Ishikawa (cell line): ENCODE measurements around the gene B4GALT6.

Experiments
- CEBPB ChIP-seq: IDR thresholded peaks from 2 replicates; pipeline ENCODE4 v1.6.1; 2012
- CREB1 ChIP-seq: IDR thresholded peaks from 2 replicates; pipeline ENCODE4 v1.6.1; 2012; ENCODE audit warnings: low read depth
- MAX ChIP-seq: IDR thresholded peaks from 2 replicates; pipeline ENCODE4 v1.6.1; 2012
- TAF1 ChIP-seq: IDR thresholded peaks from 2 replicates; pipeline ENCODE4 v1.6.1; 2012; ENCODE audit warnings: low read depth, mild to moderate bottlenecking
- TCF12 ChIP-seq: IDR thresholded peaks from 2 replicates; pipeline ENCODE4 v1.6.1; 2012; ENCODE audit warnings: low read depth
- TEAD4 ChIP-seq: IDR thresholded peaks from 2 replicates; pipeline ENCODE4 v1.6.1; 2012
- YY1 ChIP-seq: IDR thresholded peaks from 2 replicates; pipeline ENCODE4 v1.6.1; 2012; ENCODE audit warnings: low read depth
- TF ChIP-seq, protein P1 (sequence below): IDR thresholded peaks from 2 replicates; pipeline ENCODE4 v1.6.1; 2012; ENCODE audit warnings: low read depth, mild to moderate bottlenecking

- no peak for TF ChIP-seq CEBPB
- no peak for TF ChIP-seq YY1
- TF ChIP-seq TAF1 = no peak
- no peak for TF ChIP-seq TCF12
- TF ChIP-seq, protein P1, sequence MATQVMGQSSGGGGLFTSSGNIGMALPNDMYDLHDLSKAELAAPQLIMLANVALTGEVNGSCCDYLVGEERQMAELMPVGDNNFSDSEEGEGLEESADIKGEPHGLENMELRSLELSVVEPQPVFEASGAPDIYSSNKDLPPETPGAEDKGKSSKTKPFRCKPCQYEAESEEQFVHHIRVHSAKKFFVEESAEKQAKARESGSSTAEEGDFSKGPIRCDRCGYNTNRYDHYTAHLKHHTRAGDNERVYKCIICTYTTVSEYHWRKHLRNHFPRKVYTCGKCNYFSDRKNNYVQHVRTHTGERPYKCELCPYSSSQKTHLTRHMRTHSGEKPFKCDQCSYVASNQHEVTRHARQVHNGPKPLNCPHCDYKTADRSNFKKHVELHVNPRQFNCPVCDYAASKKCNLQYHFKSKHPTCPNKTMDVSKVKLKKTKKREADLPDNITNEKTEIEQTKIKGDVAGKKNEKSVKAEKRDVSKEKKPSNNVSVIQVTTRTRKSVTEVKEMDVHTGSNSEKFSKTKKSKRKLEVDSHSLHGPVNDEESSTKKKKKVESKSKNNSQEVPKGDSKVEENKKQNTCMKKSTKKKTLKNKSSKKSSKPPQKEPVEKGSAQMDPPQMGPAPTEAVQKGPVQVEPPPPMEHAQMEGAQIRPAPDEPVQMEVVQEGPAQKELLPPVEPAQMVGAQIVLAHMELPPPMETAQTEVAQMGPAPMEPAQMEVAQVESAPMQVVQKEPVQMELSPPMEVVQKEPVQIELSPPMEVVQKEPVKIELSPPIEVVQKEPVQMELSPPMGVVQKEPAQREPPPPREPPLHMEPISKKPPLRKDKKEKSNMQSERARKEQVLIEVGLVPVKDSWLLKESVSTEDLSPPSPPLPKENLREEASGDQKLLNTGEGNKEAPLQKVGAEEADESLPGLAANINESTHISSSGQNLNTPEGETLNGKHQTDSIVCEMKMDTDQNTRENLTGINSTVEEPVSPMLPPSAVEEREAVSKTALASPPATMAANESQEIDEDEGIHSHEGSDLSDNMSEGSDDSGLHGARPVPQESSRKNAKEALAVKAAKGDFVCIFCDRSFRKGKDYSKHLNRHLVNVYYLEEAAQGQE = no peak
- no peak for TF ChIP-seq TEAD4
- TF ChIP-seq CREB1 = no peak
- TF ChIP-seq MAX = no peak
Observed at GRCh38 chr18:31590570-31590969, 93.8 kb downstream of the B4GALT6 start.
